ENCODE data around the gene CROCC.
"Not testable (repeated sequence)": the region's sequence is repeated elsewhere in the genome, so short reads cannot be mapped to it uniquely, and the experiment has no call there.

CROCC gene

GRCh38 chr1:16921391-16922185 lies at the start of gene CROCC:
CROCC (plus strand) TSS chr1:16921931; CDS start chr1:16922019, 88 bp downstream.
- DNase-seq = no peak

GRCh38 chr1:16872152-16873075 lies 49.3 kb upstream of the CROCC start:
- DNase-seq = peak; percentile 6

- not testable (repeated sequence) for DNase-seq
These were observed 48.5 kb upstream of the CROCC start for GRCh38 chr1:16873076-16873879.

GRCh38 chr1:16874968-16875765 lies 46.6 kb upstream of the CROCC start:
- not testable (repeated sequence) for DNase-seq

GRCh38 chr1:16881742-16882141 lies 40.0 kb upstream of the CROCC start:
- not testable (repeated sequence) for DNase-seq

GRCh38 chr1:16882986-16883385 lies 38.7 kb upstream of the CROCC start:
- DNase-seq = no peak

- DNase-seq = not testable (repeated sequence)
These were observed 37.2 kb upstream of the CROCC start for GRCh38 chr1:16884487-16884886.

GRCh38 chr1:16886860-16887605 lies 34.7 kb upstream of the CROCC start:
- DNase-seq = no peak

- DNase-seq = peak; percentile 86
These were observed 32.6 kb upstream of the CROCC start for GRCh38 chr1:16888860-16889816.

GRCh38 chr1:16890539-16891021 lies 31.2 kb upstream of the CROCC start:
- not testable (repeated sequence) for DNase-seq

- DNase-seq = not testable (repeated sequence)
These were observed 30.7 kb upstream of the CROCC start for GRCh38 chr1:16891057-16891456.

- not testable (repeated sequence) for DNase-seq
These were observed 28.7 kb upstream of the CROCC start for GRCh38 chr1:16892978-16893525.

GRCh38 chr1:16893796-16894195 lies 27.9 kb upstream of the CROCC start:
- DNase-seq = not testable (repeated sequence)

- DNase-seq = not testable (repeated sequence)
These were observed 27.4 kb upstream of the CROCC start for GRCh38 chr1:16894338-16894737.

GRCh38 chr1:16895233-16895597 lies 26.5 kb upstream of the CROCC start:
- DNase-seq = not testable (repeated sequence)

GRCh38 chr1:16895598-16896315 lies 26.0 kb upstream of the CROCC start, which contains the start of gene RNU1-2:
RNU1-2 (plus strand) TSS chr1:16895980.
- peak; percentile 98 for DNase-seq

- peak; percentile 85 for DNase-seq
These were observed 25.2 kb upstream of the CROCC start for GRCh38 chr1:16896316-16897055.

- DNase-seq = not testable (repeated sequence)
These were observed 24.1 kb upstream of the CROCC start for GRCh38 chr1:16897653-16898052.
